GM21515 (cell line): ENCODE results near the gene TXK.

Experiments used
- ATAC-seq: cut with Tn5 transposase; IDR thresholded peaks from one replicate; pipeline ENCODE4 v1.9.1; 2021; ENCODE audit not compliant: unreplicated experiment

TXK gene

DNA sequence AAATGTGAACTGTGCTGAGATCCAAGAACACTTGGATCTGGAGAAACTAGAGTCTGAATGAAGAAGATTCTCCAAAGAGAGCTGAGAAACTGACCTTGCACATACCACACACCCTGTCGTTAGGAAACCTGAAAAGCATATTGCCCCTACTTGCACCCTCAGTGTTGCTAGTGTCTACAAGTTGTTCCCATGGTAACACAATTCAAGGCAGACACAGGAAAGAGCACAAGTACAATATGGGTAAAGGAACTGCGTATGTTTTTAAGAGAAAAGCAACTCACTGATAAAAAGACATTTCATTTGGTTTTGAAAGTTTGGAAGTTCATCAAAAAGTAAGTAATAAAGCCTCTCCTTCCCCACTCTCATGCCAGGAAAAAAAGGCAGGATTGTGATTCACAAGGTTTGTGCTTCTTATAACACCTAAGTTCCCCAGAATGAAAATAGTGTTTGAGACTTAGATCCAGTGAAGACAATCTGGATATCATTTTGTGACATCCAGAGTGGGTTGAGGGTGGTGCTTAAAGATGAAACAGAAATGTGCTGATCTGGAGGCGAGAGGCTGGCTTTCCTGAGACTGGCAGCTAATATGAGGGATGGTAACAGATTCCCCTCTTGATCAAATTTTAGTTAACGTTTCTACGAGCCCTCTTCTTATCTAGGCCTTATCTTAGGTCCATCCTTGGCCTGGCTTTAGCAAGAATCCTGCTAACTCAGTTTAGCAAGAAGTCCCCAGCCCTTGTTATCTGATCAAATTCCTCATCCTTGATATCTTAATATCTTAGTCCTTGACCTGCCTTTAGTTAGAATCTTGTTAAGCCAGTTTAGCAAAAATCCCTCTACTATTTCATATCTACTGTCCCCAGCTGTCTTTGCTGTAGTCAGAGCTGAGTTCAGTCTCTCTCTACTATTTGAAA, 75.2 kb downstream of the TXK start:
- ATAC-seq: no peak

GRCh38 chr4:48051078-48051477, 83.0 kb downstream of the TXK start:
- no peak for ATAC-seq

- no peak for ATAC-seq
Observed at GRCh38 chr4:48049483-48049882, 84.6 kb downstream of the TXK start.

GRCh38 chr4:48047896-48048295, 86.2 kb downstream of the TXK start:
- ATAC-seq: peak; percentile 21

GRCh38 chr4:48047421-48047844, 86.6 kb downstream of the TXK start:
- ATAC-seq: peak; percentile 92

DNA sequence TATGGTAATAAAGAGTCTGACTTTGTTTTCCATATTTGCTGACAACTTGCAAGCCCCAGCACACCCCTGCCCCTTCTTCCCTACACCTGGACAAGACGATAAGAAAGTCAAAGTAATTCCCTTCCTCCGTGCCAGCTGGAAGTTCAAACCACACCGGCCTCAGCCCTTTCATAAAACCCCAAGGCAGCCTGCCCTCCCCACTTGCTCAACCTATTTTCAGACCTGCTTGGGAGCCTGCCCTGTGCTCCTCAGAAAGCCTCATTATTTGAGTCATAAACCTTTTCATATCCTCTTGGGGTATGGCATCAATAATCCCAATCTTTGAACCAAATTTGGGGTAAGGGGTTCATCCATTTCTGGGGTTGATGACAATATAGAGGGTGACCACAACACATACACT, 88.0 kb downstream of the TXK start:
- ATAC-seq: no peak

GRCh38 chr4:48044298-48044697, 89.8 kb downstream of the TXK start:
- ATAC-seq: no peak

DNA sequence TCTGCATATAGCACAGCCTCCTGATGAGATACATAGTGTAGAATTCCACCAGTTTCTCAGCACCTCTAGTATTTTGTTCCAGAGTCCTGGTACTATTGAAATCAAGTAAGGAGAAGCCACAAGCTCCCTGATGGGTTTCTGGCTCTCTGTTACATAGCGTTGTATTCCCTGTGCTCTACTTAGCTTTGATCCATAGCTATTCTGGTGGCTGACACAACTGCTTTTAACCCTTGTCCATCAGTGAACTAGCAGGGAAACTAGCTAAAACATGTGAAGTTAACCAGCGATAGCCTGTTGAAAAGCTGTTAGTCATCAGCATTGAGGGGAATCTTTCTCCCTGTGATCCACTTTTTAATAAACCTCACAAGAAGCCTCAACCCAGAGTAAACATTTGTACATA, 90.5 kb downstream of the TXK start:
- ATAC-seq: no peak

DNA sequence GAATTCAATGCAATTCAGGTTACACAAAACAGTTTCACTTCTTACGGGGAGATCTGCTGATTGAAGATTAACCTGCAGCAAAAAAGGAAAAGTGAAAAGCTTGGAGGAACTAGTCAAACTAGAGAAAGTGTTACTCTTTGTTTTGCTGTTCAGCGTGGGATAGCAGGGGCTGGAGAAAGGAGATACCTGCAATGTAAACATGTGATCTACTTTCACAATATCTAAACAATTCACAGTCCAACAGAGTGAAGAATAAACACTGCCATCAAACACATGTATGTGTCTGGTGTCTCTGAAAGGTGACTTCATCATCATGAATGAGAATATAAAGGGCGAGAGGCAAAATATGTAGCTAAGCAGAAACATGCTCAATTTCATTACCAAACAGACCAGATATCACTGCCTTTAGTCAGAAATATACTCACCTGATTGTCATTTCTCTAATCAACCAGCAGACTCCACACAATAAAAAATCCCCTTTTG, 91.0 kb downstream of the TXK start:
- no peak for ATAC-seq

- no peak for ATAC-seq
Observed at GRCh38 chr4:48041535-48042137, 92.4 kb downstream of the TXK start.

DNA sequence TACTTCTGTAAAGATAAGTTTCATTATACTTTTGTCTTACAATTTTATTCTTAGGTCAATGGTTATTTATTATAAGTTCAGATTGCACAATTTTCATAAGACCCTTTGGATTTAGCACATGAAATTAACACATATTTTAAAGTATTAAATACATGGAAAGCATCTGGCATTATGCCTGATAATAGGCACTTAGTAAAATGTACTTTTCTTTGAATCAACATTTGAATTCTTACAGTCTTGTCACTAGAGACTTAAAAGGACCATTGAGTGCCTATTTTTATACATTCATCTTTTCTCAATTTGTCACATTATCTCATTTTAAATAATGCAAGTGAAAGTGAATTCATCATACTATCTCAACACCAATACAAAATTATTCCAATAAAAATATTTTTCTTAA, 94.5 kb downstream of the TXK start:
- no peak for ATAC-seq

DNA sequence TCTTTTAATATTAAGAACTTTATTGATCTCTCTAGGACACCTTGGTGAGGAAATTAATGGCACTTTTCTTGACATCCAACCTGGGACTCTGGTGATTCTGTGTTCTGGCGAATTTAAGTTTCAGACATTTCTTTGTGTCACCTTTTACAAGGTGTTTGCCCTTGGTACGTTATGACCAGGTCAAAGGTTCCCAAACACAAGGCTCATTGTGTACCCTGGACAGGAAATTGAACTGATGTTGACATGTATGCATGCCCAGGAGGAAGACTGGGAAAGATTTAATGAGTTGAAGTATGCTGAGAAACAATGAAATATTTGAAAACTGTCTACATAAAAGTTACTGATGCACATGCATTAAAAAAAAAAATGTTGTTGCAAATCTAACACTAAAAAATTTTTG, 95.4 kb downstream of the TXK start:
- no peak for ATAC-seq

DNA sequence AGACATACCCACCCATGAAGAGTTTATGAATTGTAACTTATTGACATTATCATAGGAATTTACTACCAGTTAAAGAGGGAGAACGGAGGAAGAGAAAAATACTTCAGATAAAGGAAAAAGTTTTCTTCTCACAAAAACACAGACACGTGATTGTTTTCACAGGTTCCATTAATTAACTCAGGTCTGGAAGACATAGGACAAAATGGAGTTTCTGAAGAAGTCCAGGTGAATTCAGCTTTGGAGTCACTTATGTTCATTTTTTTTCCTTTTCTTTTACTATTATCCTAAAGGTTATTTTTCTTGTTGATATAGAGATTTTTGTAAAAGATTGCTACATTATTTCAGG, 97.0 kb downstream of the TXK start:
- ATAC-seq: no peak

- no peak for ATAC-seq
Observed at GRCh38 chr4:48035952-48036351, 98.1 kb downstream of the TXK start.

GRCh38 chr4:48033825-48034413, 100.1 kb downstream of the TXK start:
- ATAC-seq: peak; percentile 35

GRCh38 chr4:48033412-48033811, 100.6 kb downstream of the TXK start:
- no peak for ATAC-seq

DNA sequence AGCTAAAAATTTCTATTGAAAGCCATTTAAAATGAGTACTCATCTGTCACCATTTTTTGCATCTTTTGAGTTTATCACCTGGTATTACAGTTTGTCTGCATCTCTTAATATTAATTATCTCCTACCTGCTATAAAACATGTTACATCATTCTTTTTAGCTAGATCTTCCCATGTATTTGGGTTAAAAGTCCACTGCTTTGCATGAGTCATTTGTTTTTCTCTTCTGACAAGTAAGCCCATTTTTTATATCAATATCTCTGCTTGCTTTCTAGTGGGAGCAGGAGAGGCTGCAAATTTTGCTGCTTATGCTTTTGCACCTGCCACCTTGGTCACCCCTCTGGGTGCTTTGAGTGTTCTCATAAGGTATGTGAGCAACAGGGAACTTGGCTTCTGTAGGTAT, 101.3 kb downstream of the TXK start:
- no peak for ATAC-seq

DNA sequence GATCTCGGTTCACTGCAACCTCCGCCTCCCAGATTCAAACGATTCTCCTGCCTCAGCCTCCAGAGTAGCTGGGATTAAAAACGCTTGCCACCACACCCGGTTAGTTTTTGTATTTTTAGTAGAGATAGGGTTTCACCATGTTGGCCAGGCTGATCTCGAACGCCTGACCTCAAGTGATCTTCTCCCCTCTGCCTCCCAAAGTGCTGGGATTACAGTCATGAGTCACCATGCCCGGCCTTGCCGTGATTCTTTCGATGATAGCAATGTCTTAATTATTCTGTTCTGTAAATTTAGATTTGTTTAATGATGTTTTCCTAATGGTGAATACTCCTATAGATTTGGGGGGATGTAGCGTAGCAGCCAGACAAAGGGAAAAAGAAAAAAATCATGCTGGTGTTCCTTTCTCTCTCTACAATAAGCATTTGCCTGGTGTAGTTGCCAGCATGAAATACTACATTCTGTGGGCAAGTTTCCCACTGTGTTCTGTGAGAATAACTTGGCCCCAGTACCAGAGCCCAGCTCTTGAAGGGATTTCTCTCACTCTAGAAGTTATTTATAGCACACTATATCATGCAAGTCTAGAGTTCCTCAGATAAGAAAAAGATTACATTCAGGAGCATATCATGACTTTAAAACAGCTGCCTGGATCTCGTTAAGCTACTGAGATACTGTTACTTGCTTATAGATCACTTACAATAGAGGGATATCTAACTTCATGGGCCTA, 102.1 kb downstream of the TXK start:
- ATAC-seq: no peak

- no peak for ATAC-seq
Observed at GRCh38 chr4:48030470-48030869, 103.6 kb downstream of the TXK start.

DNA sequence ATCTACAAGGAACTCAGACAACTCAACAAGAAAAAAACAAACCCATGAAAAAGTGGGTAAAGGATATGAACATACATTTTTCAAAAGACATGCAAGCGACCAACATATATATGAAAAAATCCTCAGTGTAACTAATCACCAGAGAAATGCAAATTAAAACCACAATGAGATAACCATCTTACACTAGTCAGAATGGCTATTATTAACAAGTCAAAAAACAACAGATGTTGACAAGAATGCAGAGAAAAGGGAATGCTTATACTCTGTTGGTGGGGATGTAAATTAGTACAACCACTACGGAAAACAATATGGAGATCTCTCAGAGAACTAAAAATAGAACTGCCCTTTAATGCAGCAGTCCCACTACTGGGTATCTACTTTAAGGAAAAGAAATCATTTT, 105.4 kb downstream of the TXK start:
- ATAC-seq: peak; percentile 71

DNA sequence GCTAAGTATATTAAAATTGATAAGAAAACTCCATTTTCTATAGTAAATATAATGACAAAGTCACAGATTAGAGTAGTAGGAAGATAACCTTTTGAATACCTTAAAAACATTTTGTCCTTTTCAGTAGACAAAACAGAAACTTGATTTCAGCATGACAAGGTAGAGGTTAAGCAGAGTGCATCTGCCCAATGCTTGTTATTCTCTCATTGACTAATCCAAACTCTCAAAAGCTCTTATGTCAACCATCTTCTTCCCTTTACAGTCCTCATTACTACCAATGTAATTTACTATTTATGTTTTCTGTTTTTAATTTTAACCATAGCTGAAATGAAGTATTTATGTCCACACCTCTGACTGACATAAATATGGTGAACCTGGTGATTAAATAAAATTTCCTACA, 106.4 kb downstream of the TXK start:
- peak; percentile 73 for ATAC-seq
